GM12878 (cell line): Measurements from ENCODE around the gene SOX6. TPM values are rescaled to one million over a fixed set of nuclear protein-coding genes. Genes with fewer than 3 reads are reported as not detected.

Source experiments
- ATAC-seq: fragments of 200-7000 bp; cut with Tn5 transposase; 3 replicates; pipeline ENCODE4 v1.9.1; 2020; ENCODE audit warnings: mild to moderate bottlenecking, moderate library complexity
- BruUV-seq: library from RNA; stranded (reverse); fragments of 400-500 nt; replicated peaks from 2 replicates; lab custom pipeline; 2021; lab: Mats Ljungman, UMichigan
- CTCF ChIA-PET: fragments of 300-600 bp; sonication (Branson Sonifier 250); formaldehyde crosslinking; extraction: SDS; loops from one replicate; lab custom pipeline; 2021; ENCODE audit warnings: inconsistent platforms; lab: Yijun Ruan, JAX
- POLR2A ChIA-PET: fragments of 350-600 bp; formaldehyde crosslinking; extraction: SDS; loops from one replicate; lab custom pipeline; 2021; ENCODE audit warnings: inconsistent platforms; lab: Charles Lee
- RAD21 ChIA-PET: fragments of 300-600 bp; sonication (Branson Sonifier 250); formaldehyde crosslinking; loops from one replicate; lab custom pipeline; 2023; ENCODE audit warnings: antibody characterized with exemption; ENCODE audit not compliant: unreplicated experiment; lab: Charles Lee
- SMC1A ChIA-PET: fragments of 300-600 bp; sonication (Branson Sonifier 250); formaldehyde crosslinking; loops from one replicate; lab custom pipeline; 2023; ENCODE audit not compliant: unreplicated experiment, uncharacterized antibody; lab: Charles Lee
- DNase-seq: peaks from one replicate; pipeline ENCODE4 v3.0.0-alpha.2; 2011; ENCODE audit warnings: low read depth, low spot score
- FAIRE-seq: peaks from 3 replicates; lab custom pipeline; 2011; peaks lifted over from hg19 to GRCh38; lab: Jason Lieb, UNC
- H2AFZ ChIP-seq: 2 replicates; pipeline ENCODE4 v1.6.0; 2011; ENCODE audit warnings: low read depth, low read length, control low read depth; ENCODE audit not compliant: control insufficient read depth
- H3K27ac ChIP-seq: 2 replicates; pipeline ENCODE4 v1.5.1; 2011; ENCODE audit warnings: control low read depth; ENCODE audit not compliant: control insufficient read depth, insufficient read depth
- H3K27me3 ChIP-seq, 2 experiments: replicated peaks in 1 of 2; 2 replicates each; pipeline versions ENCODE4 v1.6.0 to v1.6.1; 2011; ENCODE audit warnings: low read length in 1 of 2; ENCODE audit not compliant: control insufficient read depth in 2 of 2, insufficient read depth in 2 of 2
- H3K36me3 ChIP-seq, 2 experiments: 2 replicates each; pipeline ENCODE4 v1.5.1; 2011; ENCODE audit warnings: low read length in 1 of 2; ENCODE audit not compliant: control insufficient read depth in 2 of 2, insufficient read depth in 2 of 2
- H3K4me1 ChIP-seq: 2 replicates; pipeline ENCODE4 v1.6.1; 2011; ENCODE audit warnings: mild to moderate bottlenecking, low read length, moderate library complexity, mixed read lengths; ENCODE audit not compliant: control insufficient read depth, insufficient read depth
- H3K4me2 ChIP-seq: 2 replicates; pipeline ENCODE4 v1.6.0; 2011; ENCODE audit warnings: control low read depth; ENCODE audit not compliant: control insufficient read depth, insufficient read depth
- H3K4me3 ChIP-seq: fragments of 200-600 bp; sonication (generic); 2 replicates; pipeline ENCODE4 v1.5.1; 2016
- H3K79me2 ChIP-seq: 2 replicates; pipeline ENCODE4 v1.6.0; 2011; ENCODE audit warnings: low read length; ENCODE audit not compliant: control insufficient read depth, insufficient read depth
- H3K9ac ChIP-seq: 2 replicates; pipeline ENCODE4 v1.8.0; 2011; ENCODE audit warnings: low read length, control low read depth, mixed read lengths; ENCODE audit not compliant: control insufficient read depth, insufficient read depth
- H3K9me3 ChIP-seq: replicated peaks from 3 replicates; pipeline ENCODE4 v1.5.1; 2011; ENCODE audit warnings: mild to moderate bottlenecking, low read length; ENCODE audit not compliant: control insufficient read depth, insufficient read depth
- H4K20me1 ChIP-seq: 2 replicates; pipeline ENCODE4 v1.6.0; 2011; ENCODE audit not compliant: control insufficient read depth, insufficient read depth
- ATF7 ChIP-seq: fragments of 450-650 bp; IDR thresholded peaks from 2 replicates; pipeline ENCODE4 v1.6.1; 2016; ENCODE audit warnings: low read depth, mild to moderate bottlenecking
- CBFB ChIP-seq: IDR thresholded peaks from 2 replicates; pipeline ENCODE4 v1.6.1; 2016; ENCODE audit warnings: antibody characterized with exemption, low read depth
- ESRRA ChIP-seq: IDR thresholded peaks from 2 replicates; pipeline ENCODE4 v1.6.1; 2012; ENCODE audit warnings: mild to moderate bottlenecking, low read length, improper control_type of control experiment
- EZH2 ChIP-seq: IDR thresholded peaks from 2 replicates; pipeline ENCODE4 v1.6.1; 2012; ENCODE audit warnings: low read depth, mild to moderate bottlenecking, control low read depth, inconsistent platforms, low read length, borderline replicate concordance; ENCODE audit not compliant: control insufficient read depth
- MYB ChIP-seq: fragments of 150-350 bp; IDR thresholded peaks from 2 replicates; pipeline ENCODE4 v1.6.1; 2014; ENCODE audit warnings: mild to moderate bottlenecking, low read depth, low read length, borderline replicate concordance
- NBN ChIP-seq: fragments of 450-650 bp; IDR thresholded peaks from 2 replicates; pipeline ENCODE4 v1.6.1; 2016
- NR2F1 ChIP-seq: fragments of 450-650 bp; conservative IDR thresholded peaks from 2 replicates; pipeline ENCODE4 v1.6.1; 2017; ENCODE audit warnings: mild to moderate bottlenecking
- SMAD1 ChIP-seq: fragments of 450-650 bp; IDR thresholded peaks from 2 replicates; pipeline ENCODE4 v1.6.1; 2018; ENCODE audit warnings: mild to moderate bottlenecking, low read depth; ENCODE audit not compliant: partially characterized antibody
- SREBF2 ChIP-seq: IDR thresholded peaks from 2 replicates; pipeline ENCODE4 v1.6.1; 2012; ENCODE audit warnings: mild to moderate bottlenecking, low read length
- STAT3 ChIP-seq: IDR thresholded peaks from 2 replicates; pipeline ENCODE4 v1.6.1; 2011; ENCODE audit warnings: low read depth, low read length, improper control_type of control experiment
- WGBS: methylation state at CpG from one replicate; pipeline ENCODE4 v1.1.6; 2016; ENCODE audit warnings: low lambda C conversion rate; ENCODE audit not compliant: insufficient replicate concordance, insufficient coverage; ENCODE audit errors: missing lambda C conversion rate; 5-methylcytosine and 5-hydroxymethylcytosine counted together
- in situ Hi-C: fragments of 300-500 bp; cut with MboI; formaldehyde crosslinking; loops from 9 replicates; pipeline ENCODE4 v1.14.3; 2018; ENCODE audit warnings: mixed read lengths
- intact Hi-C: fragments of 100-400 bp; cut with micrococcal nuclease; formaldehyde crosslinking; loops from one replicate; pipeline ENCODE4 v1.14.2; 2022; ENCODE audit not compliant: unreplicated experiment
- polyA plus RNA-seq, 11 experiments: library from polyadenylated mRNA; depleted of rRNA in 4 of 11; unstranded in 6 of 11; stranded (reverse) in 5 of 11; fragments of >200 nt; fragmentation: Nextera tagmentation in 4 of 11; fragmentation: Illumina TruSeq in 1 of 11; extraction: Ambion mirVana in 4 of 11; extraction: Trizol in 1 of 11; gene quantifications; 1 replicate in 1 of 11; 2 replicates in 10 of 11; pipeline versions ENCODE4 v1.2.1 to v1.2.3, GENCODE V29; 2011 to 2016; ENCODE audit warnings: inconsistent platforms in 2 of 11, missing spikeins in 2 of 11, low read depth in 1 of 11
- total RNA-seq, 4 experiments: library from RNA; depleted of rRNA in 3 of 4; stranded (reverse); fragments of >200 nt in 3 of 4; fragmentation: Illumina TruSeq in 1 of 4; extraction: Trizol in 1 of 4; gene quantifications; 2 replicates each; pipeline versions ENCODE4 v1.2.1 to v1.2.3, GENCODE V29; 2013 to 2021
- TF ChIP-seq, protein P1 (sequence below): fragments of 450-650 bp; formaldehyde crosslinking; IDR thresholded peaks from 2 replicates; pipeline ENCODE4 v1.5.0; 2022; ENCODE audit warnings: mild to moderate bottlenecking, missing genetic modification characterization
- TF ChIP-seq, protein P2 (sequence below): fragments of 150-350 bp; IDR thresholded peaks from 2 replicates; pipeline ENCODE4 v1.6.1; 2016; ENCODE audit warnings: low read depth, low read length

SOX6 gene
- total and polyA plus RNA-seq, 10 of the 15 experiments (the other 5 are each of a cell fraction or from before 2014, with no cell fraction given) = 0.03 to 0.71 (median 0.29) TPM; not detected in 4

DNA sequence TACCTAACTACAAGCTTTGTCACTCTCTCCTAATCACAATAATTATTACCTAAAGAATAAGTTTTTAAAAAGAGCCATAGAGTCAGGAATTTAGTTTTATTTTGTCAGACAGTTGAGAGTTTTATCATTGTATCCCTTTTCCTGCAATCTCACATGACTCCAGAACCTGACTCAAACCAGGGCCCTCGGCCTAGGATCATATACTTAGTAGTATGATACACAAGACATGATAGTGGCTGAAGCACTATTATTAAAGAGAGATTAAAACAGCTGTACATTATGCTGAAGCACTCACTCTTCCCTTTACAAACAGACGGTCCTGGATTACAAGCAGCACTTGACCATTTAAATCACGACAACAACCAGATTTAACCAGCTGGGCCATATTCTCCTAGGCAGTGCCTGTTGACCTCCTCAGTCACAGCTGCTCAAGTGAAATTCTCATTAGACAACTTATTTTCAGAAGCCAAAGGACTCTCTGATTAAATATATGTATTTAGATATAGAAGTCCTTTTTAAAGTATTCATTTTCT, 44.0 kb downstream of the SOX6 start:
- Histone ChIP-seq H3K27me3 (no peaks in the 10 kb centered on the region), H2AFZ (no peak overlapping the region), H3K9me3 (no peaks in the 10 kb centered on the region), H3K27ac (no peak overlapping the region), H3K36me3 (no peaks in the 10 kb centered on the region), H3K9ac (no peak overlapping the region), H3K4me2 (no peak overlapping the region), H4K20me1 (no peaks in the 10 kb centered on the region), H3K4me1 (no peaks in the 10 kb centered on the region), H3K4me3 (no peak overlapping the region), H3K79me2 (no peaks in the 10 kb centered on the region)
- intact Hi-C loops (no loop called here), in situ Hi-C loops (no loop called here)
- no TSS peak for BruUV-seq
- ChIA-PET POLR2A (no interaction called here), RAD21 (no interaction called here), SMC1A (no interaction called here), CTCF (no interaction called here)
- no peak for DNase-seq
- TF ChIP-seq NR2F1 (no peak), SMAD1 (no peak)
- TF ChIP-seq, protein P1, sequence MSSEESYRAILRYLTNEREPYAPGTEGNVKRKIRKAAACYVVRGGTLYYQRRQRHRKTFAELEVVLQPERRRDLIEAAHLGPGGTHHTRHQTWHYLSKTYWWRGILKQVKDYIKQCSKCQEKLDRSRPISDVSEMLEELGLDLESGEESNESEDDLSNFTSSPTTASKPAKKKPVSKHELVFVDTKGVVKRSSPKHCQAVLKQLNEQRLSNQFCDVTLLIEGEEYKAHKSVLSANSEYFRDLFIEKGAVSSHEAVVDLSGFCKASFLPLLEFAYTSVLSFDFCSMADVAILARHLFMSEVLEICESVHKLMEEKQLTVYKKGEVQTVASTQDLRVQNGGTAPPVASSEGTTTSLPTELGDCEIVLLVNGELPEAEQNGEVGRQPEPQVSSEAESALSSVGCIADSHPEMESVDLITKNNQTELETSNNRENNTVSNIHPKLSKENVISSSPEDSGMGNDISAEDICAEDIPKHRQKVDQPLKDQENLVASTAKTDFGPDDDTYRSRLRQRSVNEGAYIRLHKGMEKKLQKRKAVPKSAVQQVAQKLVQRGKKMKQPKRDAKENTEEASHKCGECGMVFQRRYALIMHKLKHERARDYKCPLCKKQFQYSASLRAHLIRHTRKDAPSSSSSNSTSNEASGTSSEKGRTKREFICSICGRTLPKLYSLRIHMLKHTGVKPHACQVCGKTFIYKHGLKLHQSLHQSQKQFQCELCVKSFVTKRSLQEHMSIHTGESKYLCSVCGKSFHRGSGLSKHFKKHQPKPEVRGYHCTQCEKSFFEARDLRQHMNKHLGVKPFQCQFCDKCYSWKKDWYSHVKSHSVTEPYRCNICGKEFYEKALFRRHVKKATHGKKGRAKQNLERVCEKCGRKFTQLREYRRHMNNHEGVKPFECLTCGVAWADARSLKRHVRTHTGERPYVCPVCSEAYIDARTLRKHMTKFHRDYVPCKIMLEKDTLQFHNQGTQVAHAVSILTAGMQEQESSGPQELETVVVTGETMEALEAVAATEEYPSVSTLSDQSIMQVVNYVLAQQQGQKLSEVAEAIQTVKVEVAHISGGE = no peak
- no peak for ATAC-seq
- FAIRE-seq = no peak
- 39% methylated on average over 3 of the region's 3 CpGs for WGBS

DNA sequence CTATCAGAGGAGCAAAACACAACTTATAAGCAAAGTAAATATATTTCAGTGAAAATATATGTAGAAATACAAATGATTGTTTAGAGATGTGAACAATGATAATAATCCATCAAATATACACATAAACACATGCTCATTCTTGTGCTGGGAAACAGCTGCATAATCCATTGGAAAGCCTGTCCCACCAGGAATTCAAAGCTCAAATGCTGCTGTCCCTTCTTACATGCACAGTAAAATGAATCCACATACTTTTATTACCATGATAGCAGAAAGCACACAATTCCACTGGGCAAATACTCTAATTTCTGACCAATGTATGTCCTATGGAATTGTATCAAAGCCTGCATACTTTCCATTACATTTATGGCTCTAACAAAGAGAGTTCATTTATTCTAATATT, 44.5 kb downstream of the SOX6 start:
- intact Hi-C loops = no loop called here
- ChIA-PET SMC1A (no interaction called here), RAD21 (interaction anchor here (0.6 kb wide), 1 partner anchor 10 kb away, joined by 3 read pairs; no protein-coding TSS in a partner anchor), POLR2A (no interaction called here), CTCF (no interaction called here)
- H4K20me1 ChIP-seq = no peaks in the 10 kb centered on the region
- ATAC-seq (no peak), DNase-seq (no peak), FAIRE-seq (no peak)
- no peak overlapping the region for H3K4me2 ChIP-seq
- H3K36me3 ChIP-seq = no peaks in the 10 kb centered on the region
- no peak overlapping the region for H2AFZ ChIP-seq
- no TSS peak for BruUV-seq
- no peaks in the 10 kb centered on the region for H3K9me3 ChIP-seq
- no peaks in the 10 kb centered on the region for H3K27me3 ChIP-seq
- no peak overlapping the region for H3K4me3 ChIP-seq
- in situ Hi-C loops = no loop called here
- H3K9ac ChIP-seq = no peak overlapping the region
- H3K4me1 ChIP-seq = no peaks in the 10 kb centered on the region
- H3K79me2 ChIP-seq = no peaks in the 10 kb centered on the region
- no peak overlapping the region for H3K27ac ChIP-seq
- TF ChIP-seq NBN = no peak
- TF ChIP-seq SREBF2 = no peak
- no peak for TF ChIP-seq MYB
- no peak for TF ChIP-seq ESRRA
- TF ChIP-seq EZH2 = no peak
- TF ChIP-seq STAT3 = no peak
- TF ChIP-seq CBFB = no peak
- TF ChIP-seq, protein P2, sequence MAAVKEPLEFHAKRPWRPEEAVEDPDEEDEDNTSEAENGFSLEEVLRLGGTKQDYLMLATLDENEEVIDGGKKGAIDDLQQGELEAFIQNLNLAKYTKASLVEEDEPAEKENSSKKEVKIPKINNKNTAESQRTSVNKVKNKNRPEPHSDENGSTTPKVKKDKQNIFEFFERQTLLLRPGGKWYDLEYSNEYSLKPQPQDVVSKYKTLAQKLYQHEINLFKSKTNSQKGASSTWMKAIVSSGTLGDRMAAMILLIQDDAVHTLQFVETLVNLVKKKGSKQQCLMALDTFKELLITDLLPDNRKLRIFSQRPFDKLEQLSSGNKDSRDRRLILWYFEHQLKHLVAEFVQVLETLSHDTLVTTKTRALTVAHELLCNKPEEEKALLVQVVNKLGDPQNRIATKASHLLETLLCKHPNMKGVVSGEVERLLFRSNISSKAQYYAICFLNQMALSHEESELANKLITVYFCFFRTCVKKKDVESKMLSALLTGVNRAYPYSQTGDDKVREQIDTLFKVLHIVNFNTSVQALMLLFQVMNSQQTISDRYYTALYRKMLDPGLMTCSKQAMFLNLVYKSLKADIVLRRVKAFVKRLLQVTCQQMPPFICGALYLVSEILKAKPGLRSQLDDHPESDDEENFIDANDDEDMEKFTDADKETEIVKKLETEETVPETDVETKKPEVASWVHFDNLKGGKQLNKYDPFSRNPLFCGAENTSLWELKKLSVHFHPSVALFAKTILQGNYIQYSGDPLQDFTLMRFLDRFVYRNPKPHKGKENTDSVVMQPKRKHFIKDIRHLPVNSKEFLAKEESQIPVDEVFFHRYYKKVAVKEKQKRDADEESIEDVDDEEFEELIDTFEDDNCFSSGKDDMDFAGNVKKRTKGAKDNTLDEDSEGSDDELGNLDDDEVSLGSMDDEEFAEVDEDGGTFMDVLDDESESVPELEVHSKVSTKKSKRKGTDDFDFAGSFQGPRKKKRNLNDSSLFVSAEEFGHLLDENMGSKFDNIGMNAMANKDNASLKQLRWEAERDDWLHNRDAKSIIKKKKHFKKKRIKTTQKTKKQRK = no peak
- TF ChIP-seq ATF7 = no peak
